ENCODE results near the gene LGALS9.

The LGALS9 gene

GRCh38 chr17:27603880-27604794, 26.9 kb upstream of the LGALS9 start:
- Histone ChIP-seq H3K4me1 (ENCODE audit: control insufficient read depth in 1 of 2, insufficient read depth in 2 of 2, low read length in 2 of 2) (peaks cover 0 to 3% of the 10 kb centered on the region in 2 donors), H3K9me3 (ENCODE audit: control insufficient read depth in 1 of 2, low read length in 2 of 2) (no peaks in the 10 kb centered on the region), H3K27me3 (ENCODE audit: low read depth, low read length) (no peaks in the 10 kb centered on the region), H3K4me3 (ENCODE audit: low read depth in 1 of 2, low read length in 2 of 2) (no peak overlapping the region), H3K27ac (ENCODE audit: low read length) (no peak overlapping the region), H3K36me3 (ENCODE audit: control insufficient read depth in 1 of 2, insufficient read depth in 2 of 2, low read length in 2 of 2) (peaks cover 25 to 49% of the 10 kb centered on the region in 2 donors)

- Histone ChIP-seq H3K4me1 (ENCODE audit: control insufficient read depth in 1 of 2, insufficient read depth in 2 of 2, low read length in 2 of 2) (peaks cover 0 to 3% of the 10 kb centered on the region in 2 donors), H3K36me3 (ENCODE audit: control insufficient read depth in 1 of 2, insufficient read depth in 2 of 2, low read length in 2 of 2) (peaks cover 25 to 55% of the 10 kb centered on the region in 2 donors), H3K9me3 (ENCODE audit: control insufficient read depth in 1 of 2, low read length in 2 of 2) (no peaks in the 10 kb centered on the region), H3K27ac (ENCODE audit: low read length) (no peak overlapping the region), H3K4me3 (ENCODE audit: low read depth in 1 of 2, low read length in 2 of 2) (no peak overlapping the region), H3K27me3 (ENCODE audit: low read depth, low read length) (no peaks in the 10 kb centered on the region)
Observed at GRCh38 chr17:27605409-27605808, 25.6 kb upstream of the LGALS9 start.

DNA sequence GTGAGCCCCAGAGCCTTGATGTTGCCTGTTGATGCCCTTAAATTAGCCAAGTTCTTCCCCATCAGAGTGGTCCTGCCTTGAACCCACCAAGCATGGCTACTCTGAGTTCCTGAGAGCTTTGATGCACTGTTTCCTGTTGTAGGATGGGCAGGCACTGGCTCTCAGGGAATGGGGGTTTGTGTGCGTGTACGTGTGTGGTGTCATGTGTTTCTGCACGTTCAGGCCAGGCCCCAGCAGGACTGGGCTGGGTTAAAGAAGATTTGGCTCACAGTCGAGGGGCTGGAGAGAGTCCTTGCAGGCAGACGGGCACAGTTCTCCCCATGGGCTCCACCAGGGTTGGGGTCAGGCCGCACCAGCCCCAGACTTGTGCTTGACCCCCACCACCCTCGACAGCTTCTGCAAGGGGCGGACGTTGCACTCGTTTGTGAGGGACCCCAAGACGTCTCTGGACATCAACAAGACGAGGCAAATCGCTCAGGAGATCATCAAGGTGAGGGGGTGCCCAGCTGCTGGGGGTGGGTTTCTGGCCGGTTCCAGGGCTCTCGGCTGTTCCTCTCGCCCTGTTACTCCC, 23.4 kb upstream of the LGALS9 start:
- Histone ChIP-seq H3K27ac (ENCODE audit: low read length) (no peak overlapping the region), H3K27me3 (ENCODE audit: low read depth, low read length) (no peaks in the 10 kb centered on the region), H3K9me3 (ENCODE audit: control insufficient read depth in 1 of 2, low read length in 2 of 2) (no peaks in the 10 kb centered on the region), H3K4me3 (ENCODE audit: low read depth in 1 of 2, low read length in 2 of 2) (no peak overlapping the region), H3K36me3 (ENCODE audit: control insufficient read depth in 1 of 2, insufficient read depth in 2 of 2, low read length in 2 of 2) (peaks cover 31 to 70% of the 10 kb centered on the region in 2 donors), H3K4me1 (ENCODE audit: control insufficient read depth in 1 of 2, insufficient read depth in 2 of 2, low read length in 2 of 2) (no peaks in the 10 kb centered on the region)

- H3K27ac ChIP-seq (ENCODE audit: low read length), result no peak overlapping the region
- no peak overlapping the region for H3K4me3 ChIP-seq (ENCODE audit: low read depth in 1 of 2, low read length in 2 of 2)
- no peaks in the 10 kb centered on the region for H3K27me3 ChIP-seq (ENCODE audit: low read depth, low read length)
- H3K9me3 ChIP-seq (ENCODE audit: control insufficient read depth in 1 of 2, low read length in 2 of 2), result no peaks in the 10 kb centered on the region
- H3K4me1 ChIP-seq (ENCODE audit: control insufficient read depth in 1 of 2, insufficient read depth in 2 of 2, low read length in 2 of 2), result no peaks in the 10 kb centered on the region
- peaks cover 36 to 78% of the 10 kb centered on the region in 2 donors for H3K36me3 ChIP-seq (ENCODE audit: control insufficient read depth in 1 of 2, insufficient read depth in 2 of 2, low read length in 2 of 2)
Observed at GRCh38 chr17:27608328-27609230, 22.4 kb upstream of the LGALS9 start.

DNA sequence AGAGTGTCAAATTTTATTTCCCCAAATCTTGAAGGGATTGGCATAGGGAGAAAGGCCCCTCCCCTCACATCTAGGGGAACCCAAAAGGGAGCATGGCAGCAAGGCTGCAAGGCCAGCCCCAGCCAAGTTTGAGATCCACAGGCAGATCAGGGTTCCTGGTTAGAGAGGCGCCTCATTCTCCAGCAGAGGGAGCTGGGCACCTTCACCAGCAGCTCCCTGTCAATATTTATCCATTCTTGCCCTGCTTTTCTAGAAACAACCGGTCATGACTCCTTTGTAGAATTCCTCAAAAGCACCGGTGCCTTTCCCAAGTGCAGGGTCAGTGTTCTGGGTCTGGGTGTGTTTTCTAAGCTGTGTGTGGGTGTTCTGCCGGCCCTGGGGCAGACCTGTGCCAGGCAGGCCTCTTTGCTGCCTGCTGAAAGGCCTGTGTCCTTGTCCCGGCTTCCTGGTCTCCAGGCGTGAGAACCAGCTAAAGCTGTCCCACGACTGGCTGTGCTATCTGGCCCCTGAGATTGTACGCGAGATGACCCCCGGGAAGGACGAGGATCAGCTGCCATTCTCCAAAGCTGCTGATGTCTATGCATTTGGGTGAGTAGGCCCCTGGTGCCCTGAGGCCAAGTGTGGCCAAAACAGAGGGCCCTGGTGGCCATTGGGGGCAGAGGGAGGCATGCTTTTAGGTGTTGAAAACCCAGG, 21.2 kb upstream of the LGALS9 start:
- no peak overlapping the region for H3K4me3 ChIP-seq (ENCODE audit: low read depth in 1 of 2, low read length in 2 of 2)
- H3K36me3 ChIP-seq (ENCODE audit: control insufficient read depth in 1 of 2, insufficient read depth in 2 of 2, low read length in 2 of 2), result peaks cover 38 to 73% of the 10 kb centered on the region in 2 donors
- no peaks in the 10 kb centered on the region for H3K27me3 ChIP-seq (ENCODE audit: low read depth, low read length)
- H3K9me3 ChIP-seq (ENCODE audit: control insufficient read depth in 1 of 2, low read length in 2 of 2), result no peaks in the 10 kb centered on the region
- no peaks in the 10 kb centered on the region for H3K4me1 ChIP-seq (ENCODE audit: control insufficient read depth in 1 of 2, insufficient read depth in 2 of 2, low read length in 2 of 2)
- no peak overlapping the region for H3K27ac ChIP-seq (ENCODE audit: low read length)

GRCh38 chr17:27610304-27610677, 20.7 kb upstream of the LGALS9 start:
- no peaks in the 10 kb centered on the region for H3K4me1 ChIP-seq (ENCODE audit: control insufficient read depth in 1 of 2, insufficient read depth in 2 of 2, low read length in 2 of 2)
- no peaks in the 10 kb centered on the region for H3K27me3 ChIP-seq (ENCODE audit: low read depth, low read length)
- no peaks in the 10 kb centered on the region for H3K9me3 ChIP-seq (ENCODE audit: control insufficient read depth in 1 of 2, low read length in 2 of 2)
- no peak overlapping the region for H3K27ac ChIP-seq (ENCODE audit: low read length)
- peaks cover 40 to 68% of the 10 kb centered on the region in 2 donors for H3K36me3 ChIP-seq (ENCODE audit: control insufficient read depth in 1 of 2, insufficient read depth in 2 of 2, low read length in 2 of 2)
- H3K4me3 ChIP-seq (ENCODE audit: low read depth in 1 of 2, low read length in 2 of 2), result no peak overlapping the region

- no peak overlapping the region for H3K4me3 ChIP-seq (ENCODE audit: low read depth in 1 of 2, low read length in 2 of 2)
- H3K36me3 ChIP-seq (ENCODE audit: control insufficient read depth in 1 of 2, insufficient read depth in 2 of 2, low read length in 2 of 2), result peaks cover 46 to 64% of the 10 kb centered on the region in 2 donors
- H3K4me1 ChIP-seq (ENCODE audit: control insufficient read depth in 1 of 2, insufficient read depth in 2 of 2, low read length in 2 of 2), result no peaks in the 10 kb centered on the region
- no peaks in the 10 kb centered on the region for H3K9me3 ChIP-seq (ENCODE audit: control insufficient read depth in 1 of 2, low read length in 2 of 2)
- H3K27me3 ChIP-seq (ENCODE audit: low read depth, low read length), result no peaks in the 10 kb centered on the region
- no peak overlapping the region for H3K27ac ChIP-seq (ENCODE audit: low read length)
Observed at GRCh38 chr17:27612160-27612770, 18.7 kb upstream of the LGALS9 start.

DNA sequence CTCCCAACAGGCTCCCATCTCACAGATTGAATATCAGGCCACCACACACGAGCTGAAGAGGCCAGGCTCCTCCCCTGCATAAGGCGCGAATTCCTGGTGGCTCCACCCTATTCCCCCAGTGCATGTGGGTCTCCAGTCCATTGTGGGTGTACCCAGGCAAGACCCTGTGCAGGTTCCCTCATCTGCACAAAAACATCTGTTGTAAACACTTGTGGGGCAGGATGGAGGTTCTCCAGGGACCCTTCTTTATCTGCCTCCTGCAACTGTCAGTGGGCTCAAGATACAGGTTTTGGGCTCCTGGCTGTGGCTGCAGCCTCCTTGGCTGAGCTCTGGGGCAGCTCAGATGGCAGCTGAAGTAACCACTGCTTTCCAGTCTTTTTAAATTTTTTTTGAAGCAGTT, 17.6 kb upstream of the LGALS9 start:
- H3K9me3 ChIP-seq (ENCODE audit: control insufficient read depth in 1 of 2, low read length in 2 of 2), result no peaks in the 10 kb centered on the region
- H3K36me3 ChIP-seq (ENCODE audit: control insufficient read depth in 1 of 2, insufficient read depth in 2 of 2, low read length in 2 of 2), result peaks cover 47 to 64% of the 10 kb centered on the region in 2 donors
- H3K27me3 ChIP-seq (ENCODE audit: low read depth, low read length), result no peaks in the 10 kb centered on the region
- no peaks in the 10 kb centered on the region for H3K4me1 ChIP-seq (ENCODE audit: control insufficient read depth in 1 of 2, insufficient read depth in 2 of 2, low read length in 2 of 2)
- no peak overlapping the region for H3K4me3 ChIP-seq (ENCODE audit: low read depth in 1 of 2, low read length in 2 of 2)
- no peak overlapping the region for H3K27ac ChIP-seq (ENCODE audit: low read length)

DNA sequence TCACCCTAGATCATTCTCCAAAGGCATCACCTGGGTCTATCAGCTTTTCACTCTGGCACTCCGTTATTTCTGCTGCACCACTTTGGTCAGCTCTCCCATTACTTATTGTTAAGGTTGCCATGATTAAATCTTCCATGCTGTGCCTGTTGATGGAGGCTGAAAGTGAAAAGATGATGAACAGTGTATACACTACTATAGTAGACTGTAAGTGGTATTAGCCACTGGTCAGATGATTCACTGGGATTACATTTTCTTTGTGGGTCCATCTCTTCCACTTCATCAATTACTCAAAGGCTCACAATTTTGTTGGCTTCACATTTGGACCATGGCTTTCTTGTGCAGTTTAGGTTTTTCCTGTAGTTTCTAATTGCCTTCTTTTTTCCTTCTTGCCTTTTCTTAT, 15.9 kb upstream of the LGALS9 start:
- Histone ChIP-seq H3K27me3 (ENCODE audit: low read depth, low read length) (no peaks in the 10 kb centered on the region), H3K4me1 (ENCODE audit: control insufficient read depth in 1 of 2, insufficient read depth in 2 of 2, low read length in 2 of 2) (no peaks in the 10 kb centered on the region), H3K4me3 (ENCODE audit: low read depth in 1 of 2, low read length in 2 of 2) (no peak overlapping the region), H3K27ac (ENCODE audit: low read length) (no peak overlapping the region), H3K36me3 (ENCODE audit: control insufficient read depth in 1 of 2, insufficient read depth in 2 of 2, low read length in 2 of 2) (peaks cover 44 to 66% of the 10 kb centered on the region in 2 donors), H3K9me3 (ENCODE audit: control insufficient read depth in 1 of 2, low read length in 2 of 2) (no peaks in the 10 kb centered on the region)

GRCh38 chr17:27616414-27616813, 14.6 kb upstream of the LGALS9 start:
- no peaks in the 10 kb centered on the region for H3K27me3 ChIP-seq (ENCODE audit: low read depth, low read length)
- no peak overlapping the region for H3K4me3 ChIP-seq (ENCODE audit: low read depth in 1 of 2, low read length in 2 of 2)
- H3K9me3 ChIP-seq (ENCODE audit: control insufficient read depth in 1 of 2, low read length in 2 of 2), result no peaks in the 10 kb centered on the region
- no peaks in the 10 kb centered on the region for H3K4me1 ChIP-seq (ENCODE audit: control insufficient read depth in 1 of 2, insufficient read depth in 2 of 2, low read length in 2 of 2)
- no peak overlapping the region for H3K27ac ChIP-seq (ENCODE audit: low read length)
- peaks cover 55 to 68% of the 10 kb centered on the region in 2 donors for H3K36me3 ChIP-seq (ENCODE audit: control insufficient read depth in 1 of 2, insufficient read depth in 2 of 2, low read length in 2 of 2)

All from muscle layer of duodenum (tissue), 2 donors.